ENCODE measurements around the gene LRRC74A.

Gene LRRC74A

GRCh38 chr14:76826122-76826521 is at the start of gene LRRC74A:
TSS of gene LRRC74A (plus strand) at chr14:76826408. CDS start at chr14:76826698, 290 bp downstream.
- DNase-seq (ENCODE audit: low read depth): no peak

GRCh38 chr14:76776428-76777251 is 49.6 kb upstream of the LRRC74A start:
- DNase-seq (ENCODE audit: low read depth): no peak

GRCh38 chr14:76777721-76778120 is 48.5 kb upstream of the LRRC74A start:
- no peak for DNase-seq (ENCODE audit: low read depth)

GRCh38 chr14:76778546-76779215 is 47.5 kb upstream of the LRRC74A start:
- no peak for DNase-seq (ENCODE audit: low read depth)

GRCh38 chr14:76779221-76780057 is 46.8 kb upstream of the LRRC74A start:
- no peak for DNase-seq (ENCODE audit: low read depth)

- DNase-seq (ENCODE audit: low read depth): no peak
Measured at GRCh38 chr14:76780058-76780345, 46.2 kb upstream of the LRRC74A start.

- no peak for DNase-seq (ENCODE audit: low read depth)
Measured at GRCh38 chr14:76780360-76780759, 45.8 kb upstream of the LRRC74A start.

GRCh38 chr14:76780875-76781647 is 45.1 kb upstream of the LRRC74A start:
- no peak for DNase-seq (ENCODE audit: low read depth)

GRCh38 chr14:76781648-76782051 is 44.6 kb upstream of the LRRC74A start:
- DNase-seq (ENCODE audit: low read depth): no peak

GRCh38 chr14:76782115-76782884 is 43.9 kb upstream of the LRRC74A start:
- no peak for DNase-seq (ENCODE audit: low read depth)

GRCh38 chr14:76782885-76783566 is 43.2 kb upstream of the LRRC74A start:
- no peak for DNase-seq (ENCODE audit: low read depth)

GRCh38 chr14:76784266-76784874 is 41.8 kb upstream of the LRRC74A start:
- DNase-seq (ENCODE audit: low read depth): no peak

GRCh38 chr14:76784881-76785280 is 41.3 kb upstream of the LRRC74A start:
- DNase-seq (ENCODE audit: low read depth): peak; percentile 18

- no peak for DNase-seq (ENCODE audit: low read depth)
Measured at GRCh38 chr14:76786601-76787000, 39.6 kb upstream of the LRRC74A start.

GRCh38 chr14:76792422-76792821 is 33.8 kb upstream of the LRRC74A start:
- DNase-seq (ENCODE audit: low read depth): no peak

- DNase-seq (ENCODE audit: low read depth): no peak
Measured at GRCh38 chr14:76793324-76793723, 32.9 kb upstream of the LRRC74A start.

- no peak for DNase-seq (ENCODE audit: low read depth)
Measured at GRCh38 chr14:76793956-76794355, 32.3 kb upstream of the LRRC74A start.

- DNase-seq (ENCODE audit: low read depth): no peak
Measured at GRCh38 chr14:76806446-76806845, 19.8 kb upstream of the LRRC74A start.

GRCh38 chr14:76808011-76808410 is 18.2 kb upstream of the LRRC74A start:
- no peak for DNase-seq (ENCODE audit: low read depth)

GRCh38 chr14:76808990-76809389 is 17.2 kb upstream of the LRRC74A start:
- no peak for DNase-seq (ENCODE audit: low read depth)

Measured in stimulated activated CD8-positive, alpha-beta memory T cell treated with anti-CD3 and anti-CD28 coated beads, Interleukin-12 subunit alpha, Interleukin-12 subunit beta, amount 100 ng/mL, for 1 hour (primary cell).